ENCODE measurements around the gene OSBP2. TPM values are rescaled to one million over a fixed set of nuclear protein-coding genes. Genes with fewer than 3 reads are reported as not detected.

The OSBP2 gene
- total RNA-seq, 2 donors from 2014 or later: 2.9 to 5.1 TPM

DNA sequence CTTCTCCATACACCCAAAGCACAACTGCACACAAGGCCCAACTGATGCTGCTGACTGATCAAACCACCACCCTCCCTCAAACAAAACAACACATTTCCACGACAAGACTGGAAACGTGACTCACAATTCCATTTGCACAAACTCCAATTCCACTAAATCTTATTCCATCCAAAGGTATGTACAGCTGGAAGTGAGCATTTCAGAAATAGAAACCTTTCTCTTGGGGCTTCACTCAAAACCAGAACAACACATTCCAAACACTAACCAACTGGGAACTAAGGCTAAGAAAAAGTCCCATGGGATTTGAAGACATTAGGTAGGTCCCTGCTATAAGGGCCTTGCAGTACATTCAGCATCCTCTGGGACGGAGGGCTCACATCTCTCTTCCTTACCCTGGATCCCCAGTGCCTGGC lies 254.3 kb downstream of the OSBP2 start:
- intact Hi-C loops (cut with DNase I, micrococcal nuclease): loop anchor here (5.0 to 10.0 kb wide), 3 partner anchors 133 to 196 kb away; partner anchors contain the start of genes PLA2G3 (in 1 of the 2) and SMTN (in 1 of the 2)
- ATAC-seq (no peak), DNase-seq (no peak)

DNA sequence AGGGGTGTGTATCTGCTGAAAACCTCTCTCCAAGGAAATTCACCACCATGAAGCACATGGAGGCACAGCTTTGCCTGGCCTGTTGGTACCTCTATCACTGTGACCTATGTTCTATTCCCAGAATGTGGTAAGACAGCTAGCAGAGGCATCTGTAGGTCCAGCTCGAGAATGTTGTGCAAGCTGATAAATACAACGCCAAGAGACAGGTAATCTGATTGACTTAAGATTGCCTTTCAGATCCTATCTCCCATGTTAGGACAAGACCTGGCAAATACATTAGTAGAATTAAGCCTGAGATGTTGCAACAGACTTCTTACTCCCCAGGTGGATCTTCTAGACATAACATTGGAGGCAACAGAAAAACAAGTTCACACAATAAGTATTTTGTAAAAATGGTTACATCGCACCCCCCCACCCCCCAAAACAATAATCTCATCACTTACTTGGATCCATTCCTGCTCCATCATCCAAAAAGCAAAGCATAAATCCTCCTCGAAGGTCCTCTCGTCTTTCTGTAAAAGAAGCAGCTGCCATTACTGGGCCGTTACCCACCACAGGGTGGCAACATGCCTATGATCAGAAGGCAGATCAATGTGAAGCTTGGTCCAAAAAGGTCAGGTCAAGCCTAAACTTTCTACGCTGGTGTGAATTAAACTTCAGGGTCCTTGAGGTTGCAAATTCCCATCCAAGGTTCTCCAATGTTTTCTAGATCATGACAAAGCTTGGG lies 255.4 kb downstream of the OSBP2 start:
- intact Hi-C loops (cut with DNase I, micrococcal nuclease): loop anchor here (5.0 to 10.0 kb wide), 3 partner anchors 132 to 195 kb away; partner anchors contain the start of genes PLA2G3 (in 1 of the 2) and SMTN (in 1 of the 2)
- no peak for DNase-seq
- no peak for ATAC-seq

GRCh38 chr22:30953206-30953605 lies 258.5 kb downstream of the OSBP2 start:
- intact Hi-C loops (cut with DNase I, micrococcal nuclease): no loop called here
- DNase-seq (no peak), ATAC-seq (no peak)

GRCh38 chr22:30955153-30955552 lies 260.5 kb downstream of the OSBP2 start:
- ATAC-seq (no peak), DNase-seq (no peak)
- intact Hi-C loops (cut with DNase I, micrococcal nuclease): no loop called here

Small RNA genes lying within 50 kb of the gene (microRNA-seq; reads per million reads assigned to microRNA genes)
- gene MIR3200: 16.0 to 19.0 reads per million in 2 donors

Other genes starting within 250 kb of the OSBP2 start
- gene SEC14L3, start 222.9 kb upstream of the OSBP2 start, total RNA-seq: not detected
- gene SEC14L4, start 189.2 kb upstream of the OSBP2 start, total RNA-seq: not detected
- under 1 TPM; 0.11 to 0.27 TPM for gene SEC14L6, start 148.1 kb upstream of the OSBP2 start, total RNA-seq
- 10 to 100 TPM; 12.1 to 17.4 TPM for gene GAL3ST1, start 120.2 kb upstream of the OSBP2 start, total RNA-seq
- gene PES1, start 103.0 kb upstream of the OSBP2 start, total RNA-seq: 10 to 100 TPM; 36.4 to 48.3 TPM
- gene TCN2, start 87.7 kb upstream of the OSBP2 start, total RNA-seq: 10 to 100 TPM; 29.4 to 58.2 TPM
- 1 to 10 TPM; 8.3 to 9.9 TPM for gene SLC35E4, start 59.1 kb upstream of the OSBP2 start, total RNA-seq
- 10 to 100 TPM; 15.3 to 18.1 TPM for gene DUSP18, start 27.0 kb upstream of the OSBP2 start, total RNA-seq

All from left colon (tissue), 2 donors.